ENCODE data around the gene CIAO3.

GRCh38 chr16:708959-709358, 31.8 kb downstream of the CIAO3 start:
- TF ChIP-seq POLR2A (IDR thresholded peaks at IDR 0.05; ENCODE audit: low read length) (no peak), GATA1 (IDR thresholded peaks at IDR 0.05; ENCODE audit: low read depth, low read length) (no peak)
